Stimulated activated CD8-positive, alpha-beta memory T cell treated with anti-CD3 and anti-CD28 coated beads, Interleukin-12 subunit alpha, Interleukin-12 subunit beta, amount 100 ng/mL, for 24 hours (primary cell): ENCODE measurements around the gene DDX3X.
A peak's percentile ranks its signal among the peaks of the same experiment; 100 is the strongest.
"Not testable (repeated sequence)": the region's sequence is repeated elsewhere in the genome, so short reads cannot be mapped to it uniquely, and the experiment has no call there.

Experiments
- DNase-seq: peaks from one replicate; pipeline ENCODE4 v3.0.0-alpha.2; 2020; ENCODE audit errors: extremely low read depth

Gene DDX3X

GRCh38 chrX:41333744-41334362 is at the start of gene DDX3X:
Gene DDX3X, plus strand, starts transcription at chrX:41334162. Its CDS starts 91 bp downstream, at chrX:41334253.
- DNase-seq: peak; percentile 52

GRCh38 chrX:41285928-41286327 is 48.0 kb upstream of the DDX3X start:
- not testable (repeated sequence) for DNase-seq

GRCh38 chrX:41288641-41289040 is 45.3 kb upstream of the DDX3X start:
- DNase-seq: no peak

GRCh38 chrX:41289095-41289494 is 44.9 kb upstream of the DDX3X start:
- no peak for DNase-seq

GRCh38 chrX:41291309-41291708 is 42.7 kb upstream of the DDX3X start:
- no peak for DNase-seq

GRCh38 chrX:41293269-41293668 is 40.7 kb upstream of the DDX3X start:
- DNase-seq: no peak

GRCh38 chrX:41300758-41301437 is 33.1 kb upstream of the DDX3X start:
- no peak for DNase-seq

GRCh38 chrX:41301438-41301824 is 32.5 kb upstream of the DDX3X start:
- DNase-seq: no peak

- DNase-seq: no peak
Observed at GRCh38 chrX:41302370-41302769, 31.6 kb upstream of the DDX3X start.

GRCh38 chrX:41303013-41303412 is 30.9 kb upstream of the DDX3X start:
- DNase-seq: no peak

GRCh38 chrX:41304178-41304577 is 29.8 kb upstream of the DDX3X start:
- DNase-seq: no peak

- no peak for DNase-seq
Observed at GRCh38 chrX:41308884-41309647, 24.9 kb upstream of the DDX3X start.

GRCh38 chrX:41312786-41313185 is 21.2 kb upstream of the DDX3X start:
- DNase-seq: no peak

- no peak for DNase-seq
Observed at GRCh38 chrX:41313419-41313818, 20.5 kb upstream of the DDX3X start.

- no peak for DNase-seq
Observed at GRCh38 chrX:41314204-41314603, 19.8 kb upstream of the DDX3X start.

GRCh38 chrX:41314881-41315280 is 19.1 kb upstream of the DDX3X start:
- no peak for DNase-seq

GRCh38 chrX:41316266-41316665 is 17.7 kb upstream of the DDX3X start:
- DNase-seq: not testable (repeated sequence)

GRCh38 chrX:41317477-41318208 is 16.3 kb upstream of the DDX3X start:
- no peak for DNase-seq

GRCh38 chrX:41320393-41320792 is 13.6 kb upstream of the DDX3X start:
- DNase-seq: no peak

- no peak for DNase-seq
Observed at GRCh38 chrX:41322821-41323603, 10.9 kb upstream of the DDX3X start.

GRCh38 chrX:41326431-41326830 is 7.5 kb upstream of the DDX3X start:
- no peak for DNase-seq
